ENCODE data around the gene FGF19.

Gene FGF19

GRCh38 chr11:69654660-69655478 is 49.0 kb downstream of the FGF19 start:
- DNase-seq = no peak

- no peak for DNase-seq
Observed at GRCh38 chr11:69654001-69654659, 49.7 kb downstream of the FGF19 start.

GRCh38 chr11:69653406-69653960 is 50.3 kb downstream of the FGF19 start:
- no peak for DNase-seq

- DNase-seq = no peak
Observed at GRCh38 chr11:69652999-69653398, 50.8 kb downstream of the FGF19 start.

- no peak for DNase-seq
Observed at GRCh38 chr11:69651834-69652620, 51.8 kb downstream of the FGF19 start.

- no peak for DNase-seq
Observed at GRCh38 chr11:69650832-69651344, 52.9 kb downstream of the FGF19 start.

GRCh38 chr11:69650081-69650831 is 53.6 kb downstream of the FGF19 start:
- DNase-seq = no peak

- DNase-seq = no peak
Observed at GRCh38 chr11:69649576-69649900, 54.3 kb downstream of the FGF19 start.

- no peak for DNase-seq
Observed at GRCh38 chr11:69648679-69649575, 54.9 kb downstream of the FGF19 start.
